Endothelial cell of umbilical vein (primary cell): ENCODE results near the gene NLGN1. TPM values are rescaled to one million over a fixed set of nuclear protein-coding genes. Genes with fewer than 3 reads are reported as not detected.

Source experiments
- BruUV-seq: library from RNA; stranded (reverse); fragments of 400-500 nt; replicated peaks from 2 replicates; lab custom pipeline; 2021; lab: Mats Ljungman, UMichigan
- CTCF ChIA-PET: fragments of 300-600, 350-600 bp; sonication (Branson Sonifier 250); formaldehyde crosslinking; loops from one replicate; lab custom pipeline; 2021; ENCODE audit warnings: antibody characterized with exemption, inconsistent platforms; lab: Charles Lee
- POLR2A ChIA-PET: fragments of 300-600, 350-600 bp; sonication (Branson Sonifier 250); formaldehyde crosslinking; loops from one replicate; lab custom pipeline; 2021; ENCODE audit warnings: antibody characterized with exemption, inconsistent platforms; lab: Charles Lee
- DNase-seq: peaks from one replicate; pipeline ENCODE4 v3.0.0-alpha.2; 2011; ENCODE audit warnings: low read depth, low spot score
- FAIRE-seq: peaks from 2 replicates; lab custom pipeline; 2011; peaks lifted over from hg19 to GRCh38; lab: Jason Lieb, UNC
- H2AFZ ChIP-seq: 2 replicates; pipeline ENCODE4 v1.6.0; 2012; ENCODE audit warnings: low read depth, low read length, control low read depth, inconsistent platforms
- H3K27ac ChIP-seq: 2 replicates; pipeline ENCODE4 v1.5.1; 2011; ENCODE audit warnings: low read depth, mild to moderate bottlenecking, control low read depth, low read length, moderate library complexity; ENCODE audit not compliant: insufficient read depth
- H3K27me3 ChIP-seq, 2 experiments: 2 replicates each; pipeline versions ENCODE4 v1.6.0 to v1.6.1; 2011; ENCODE audit warnings: low read length in 2 of 2, mixed read lengths in 1 of 2; ENCODE audit not compliant: control insufficient read depth in 2 of 2, insufficient read depth in 2 of 2
- H3K36me3 ChIP-seq, 2 experiments: 2 replicates in 1 of 2; 3 replicates in 1 of 2; pipeline ENCODE4 v1.5.1; 2011; ENCODE audit warnings: low read length in 2 of 2, mild to moderate bottlenecking in 1 of 2, moderate library complexity in 1 of 2; ENCODE audit not compliant: control insufficient read depth in 2 of 2, insufficient read depth in 2 of 2; ENCODE audit errors: extremely low read depth in 1 of 2
- H3K4me1 ChIP-seq: 3 replicates; pipeline ENCODE4 v1.5.1; 2011; ENCODE audit warnings: mild to moderate bottlenecking, low read length; ENCODE audit not compliant: control insufficient read depth, insufficient read depth; ENCODE audit errors: extremely low read depth
- H3K4me2 ChIP-seq: 2 replicates; pipeline ENCODE4 v1.6.1; 2011; ENCODE audit warnings: low read length, control low read depth, mixed read lengths; ENCODE audit not compliant: insufficient read depth
- H3K4me3 ChIP-seq, 3 experiments: fragments of 200-600 bp in 1 of 3; sonication (generic), shearing (Covaris generic) in 1 of 3; replicated peaks in 1 of 3; 2 replicates each; pipeline ENCODE4 v1.5.1; 2011 to 2016; ENCODE audit warnings: control low read depth in 3 of 3, low read length in 3 of 3, mild to moderate bottlenecking in 2 of 3, inconsistent platforms in 1 of 3, low read depth in 1 of 3, moderate library complexity in 1 of 3; ENCODE audit not compliant: insufficient read depth in 1 of 3
- H3K79me2 ChIP-seq: 2 replicates; pipeline ENCODE4 v1.6.0; 2012; ENCODE audit warnings: low read length, inconsistent platforms; ENCODE audit not compliant: control insufficient read depth, insufficient read depth
- H3K9ac ChIP-seq: replicated peaks from 2 replicates; pipeline ENCODE3; 2011; ENCODE audit warnings: low read length, control low read depth; ENCODE audit not compliant: insufficient read depth; ENCODE audit errors: extremely low read depth
- H3K9me1 ChIP-seq: replicated peaks from 3 replicates; pipeline ENCODE4 v1.6.0; 2011; ENCODE audit warnings: mild to moderate bottlenecking, low read length; ENCODE audit not compliant: control insufficient read depth, insufficient read depth; ENCODE audit errors: extremely low read depth
- H3K9me3 ChIP-seq: replicated peaks from 2 replicates; pipeline ENCODE4 v1.5.1; 2012; ENCODE audit warnings: low read length, inconsistent platforms; ENCODE audit not compliant: control insufficient read depth, insufficient read depth
- H4K20me1 ChIP-seq: replicated peaks from 2 replicates; pipeline ENCODE3; 2011; ENCODE audit warnings: mild to moderate bottlenecking, low read length; ENCODE audit not compliant: control insufficient read depth, insufficient read depth; ENCODE audit errors: extremely low read depth
- EZH2 ChIP-seq: IDR thresholded peaks from 2 replicates; pipeline ENCODE4 v1.6.1; 2012; ENCODE audit warnings: borderline replicate concordance, low read depth, mild to moderate bottlenecking, moderate library complexity, low read length, inconsistent platforms; ENCODE audit not compliant: severe bottlenecking
- FOS ChIP-seq: IDR thresholded peaks from 2 replicates; pipeline ENCODE4 v1.6.1; 2011; ENCODE audit warnings: mild to moderate bottlenecking, low read length, moderate library complexity, borderline replicate concordance; ENCODE audit not compliant: insufficient read depth
- GATA2 ChIP-seq: IDR thresholded peaks from 2 replicates; pipeline ENCODE4 v1.7.0; 2011; ENCODE audit warnings: low read depth, mild to moderate bottlenecking, moderate library complexity, mixed read lengths, low read length; ENCODE audit not compliant: insufficient read length, insufficient read depth
- JUN ChIP-seq: IDR thresholded peaks from 2 replicates; pipeline ENCODE4 v1.6.1; 2011; ENCODE audit warnings: borderline replicate concordance, low read depth; ENCODE audit not compliant: insufficient read length, insufficient read depth
- MYC ChIP-seq: IDR thresholded peaks from one replicate; pipeline ENCODE4 v1.6.1; 2011; ENCODE audit warnings: mild to moderate bottlenecking, low read depth, low read length
- POLR2A ChIP-seq: IDR thresholded peaks from 2 replicates; pipeline ENCODE4 v1.6.1; 2012; ENCODE audit warnings: low read depth, mild to moderate bottlenecking, control low read depth, low read length
- POLR2AphosphoS5 ChIP-seq: IDR thresholded peaks from 2 replicates; pipeline ENCODE4 v1.6.1; 2012; ENCODE audit warnings: low read depth, mild to moderate bottlenecking, control low read depth, low read length, moderate library complexity; ENCODE audit not compliant: insufficient read depth
- dilution Hi-C: fragments of 300-500 bp; cut with MboI; formaldehyde crosslinking; loops from one replicate; pipeline ENCODE4 v1.15.0; 2019; ENCODE audit warnings: low sequenced_read_pairs; ENCODE audit not compliant: extremely low pct_ligation_motif_present
- intact Hi-C: fragments of 100-400 bp; cut with micrococcal nuclease; formaldehyde crosslinking; loops from one replicate; pipeline ENCODE4 v1.10.0; 2022
- polyA plus RNA-seq, 4 experiments: library from polyadenylated mRNA; depleted of rRNA in 3 of 4; stranded (reverse) in 3 of 4; unstranded in 1 of 4; fragments of >200 nt; gene quantifications; 2 replicates each; pipeline versions ENCODE4 v1.2.1 to v1.2.3, GENCODE V29; 2011 to 2012; ENCODE audit warnings: missing spikeins in 1 of 4
- total RNA-seq: library from RNA; stranded (reverse); gene quantifications from 2 replicates; pipeline ENCODE4 v1.2.3, GENCODE V29; 2021
- TF ChIP-seq, protein P1 (sequence below): IDR thresholded peaks from 2 replicates; pipeline ENCODE4 v1.6.1; 2011; ENCODE audit not compliant: insufficient read depth, insufficient read length
- TF ChIP-seq, protein P2 (sequence below), 2 donors: IDR thresholded peaks; 1 replicate in 1 of 2; 2 replicates in 1 of 2; pipeline ENCODE4 v1.5.1; 2011; ENCODE audit warnings: low read length in 2 of 2, mild to moderate bottlenecking in 2 of 2, moderate library complexity in 2 of 2, control low read depth in 1 of 2, inconsistent platforms in 1 of 2, low read depth in 1 of 2; ENCODE audit not compliant: insufficient read depth in 1 of 2; ENCODE audit errors: extremely low read depth in 1 of 2

Gene NLGN1
- total and polyA plus RNA-seq, 2 donors (not counting 3 experiments of a cell fraction or from before 2014, with no cell fraction given): 7.9 to 16.3 TPM

DNA sequence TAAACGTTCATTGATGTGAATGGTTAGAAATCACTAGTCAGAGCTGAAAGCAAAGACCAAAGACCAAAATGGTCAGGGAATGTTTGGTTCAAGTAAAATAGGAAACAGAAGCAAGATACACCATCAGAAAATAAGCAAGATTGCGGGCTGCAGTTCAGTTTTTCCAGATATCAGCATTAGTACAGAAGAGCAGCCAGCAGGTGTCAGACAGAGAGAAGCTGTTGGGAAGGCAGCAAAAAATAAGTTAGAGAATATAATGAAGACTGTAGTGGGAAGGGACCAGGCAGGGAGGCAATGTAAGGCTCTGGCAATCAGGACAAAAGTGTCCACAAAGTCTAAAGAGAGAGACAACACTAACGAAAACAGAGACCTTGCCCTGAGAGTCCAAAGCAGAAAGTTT, 822.2 kb downstream of the NLGN1 start:
- Histone ChIP-seq H4K20me1 (no peaks in the 10 kb centered on the region), H3K4me3 (no peak overlapping the region), H3K4me1 (no peaks in the 10 kb centered on the region), H3K9me3 (no peaks in the 10 kb centered on the region), H3K27ac (no peak overlapping the region), H2AFZ (no peak overlapping the region), H3K27me3 (no peaks in the 10 kb centered on the region), H3K4me2 (no peak overlapping the region), H3K9ac (no peak overlapping the region), H3K79me2 (no peaks in the 10 kb centered on the region), H3K36me3 (no peaks in the 10 kb centered on the region), H3K9me1 (no peaks in the 10 kb centered on the region)
- POLR2A ChIA-PET: no interaction called here
- FAIRE-seq (no peak), DNase-seq (no peak)
- CTCF ChIA-PET: no interaction called here
- BruUV-seq: no TSS peak
- dilution Hi-C loops (no loop called here), intact Hi-C loops (no loop called here)
- TF ChIP-seq GATA2 (no peak), MYC (no peak), POLR2A (no peak), POLR2AphosphoS5 (no peak), FOS (no peak), JUN (no peak), EZH2 (no peak)
- TF ChIP-seq, protein P1, sequence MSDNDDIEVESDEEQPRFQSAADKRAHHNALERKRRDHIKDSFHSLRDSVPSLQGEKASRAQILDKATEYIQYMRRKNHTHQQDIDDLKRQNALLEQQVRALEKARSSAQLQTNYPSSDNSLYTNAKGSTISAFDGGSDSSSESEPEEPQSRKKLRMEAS: no peak
- TF ChIP-seq, protein P2, sequence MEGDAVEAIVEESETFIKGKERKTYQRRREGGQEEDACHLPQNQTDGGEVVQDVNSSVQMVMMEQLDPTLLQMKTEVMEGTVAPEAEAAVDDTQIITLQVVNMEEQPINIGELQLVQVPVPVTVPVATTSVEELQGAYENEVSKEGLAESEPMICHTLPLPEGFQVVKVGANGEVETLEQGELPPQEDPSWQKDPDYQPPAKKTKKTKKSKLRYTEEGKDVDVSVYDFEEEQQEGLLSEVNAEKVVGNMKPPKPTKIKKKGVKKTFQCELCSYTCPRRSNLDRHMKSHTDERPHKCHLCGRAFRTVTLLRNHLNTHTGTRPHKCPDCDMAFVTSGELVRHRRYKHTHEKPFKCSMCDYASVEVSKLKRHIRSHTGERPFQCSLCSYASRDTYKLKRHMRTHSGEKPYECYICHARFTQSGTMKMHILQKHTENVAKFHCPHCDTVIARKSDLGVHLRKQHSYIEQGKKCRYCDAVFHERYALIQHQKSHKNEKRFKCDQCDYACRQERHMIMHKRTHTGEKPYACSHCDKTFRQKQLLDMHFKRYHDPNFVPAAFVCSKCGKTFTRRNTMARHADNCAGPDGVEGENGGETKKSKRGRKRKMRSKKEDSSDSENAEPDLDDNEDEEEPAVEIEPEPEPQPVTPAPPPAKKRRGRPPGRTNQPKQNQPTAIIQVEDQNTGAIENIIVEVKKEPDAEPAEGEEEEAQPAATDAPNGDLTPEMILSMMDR (IDR thresholded peaks at IDR 0.05; ENCODE audit: extremely low read depth in 1 of 2, insufficient read depth in 1 of 2, low read depth in 1 of 2, low read length in 2 of 2): no peak
